ENCODE measurements around the gene DSCAM. TPM values are rescaled to one million over a fixed set of nuclear protein-coding genes. Genes with fewer than 3 reads are reported as not detected.

Gene DSCAM
- polyA plus RNA-seq, 3 donors: not detected

DNA sequence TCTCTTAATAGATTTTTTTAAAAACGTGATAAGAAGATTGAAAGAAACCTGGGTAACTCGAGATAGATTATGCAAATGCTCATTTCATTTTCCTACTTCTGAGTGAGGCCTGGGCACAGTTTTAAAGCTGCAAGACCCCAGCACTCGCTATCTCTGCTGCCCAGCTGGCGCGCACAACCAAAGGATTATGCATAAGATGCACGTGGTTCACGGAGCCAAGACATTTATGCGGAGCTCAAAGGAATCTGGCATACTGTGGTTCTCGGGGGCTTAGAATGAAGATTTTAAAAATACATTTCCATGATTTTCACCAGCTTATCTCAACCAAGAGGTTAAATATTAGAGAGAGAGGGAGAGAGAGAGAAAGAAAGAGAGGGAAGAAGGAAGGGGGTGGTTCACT is 210.9 kb downstream of the DSCAM start:
- DNase-seq: no peak
- Histone ChIP-seq H3K4me1 (ENCODE audit: control insufficient read depth in 1 of 2, insufficient read depth in 2 of 2, low read length in 2 of 2) (no peaks in the 10 kb centered on the region), H3K27ac (ENCODE audit: low read depth in 1 of 2, low read length in 2 of 2) (no peak overlapping the region), H2AFZ (ENCODE audit: insufficient read depth, low read depth, low read length, poor library complexity, severe bottlenecking) (no peak overlapping the region), H3K4me3 (replicated peaks in 1 of 3; ENCODE audit: low read depth in 2 of 3, low read length in 3 of 3) (no peak overlapping the region), H3K36me3 (replicated peaks in 1 of 2; ENCODE audit: control insufficient read depth in 1 of 2, insufficient read depth in 2 of 2, low read length in 2 of 2) (no peaks in the 10 kb centered on the region), H3K79me2 (ENCODE audit: insufficient read depth, low read length) (no peaks in the 10 kb centered on the region), H4K20me1 (ENCODE audit: insufficient read depth, low read length) (no peaks in the 10 kb centered on the region), H3K9ac (ENCODE audit: insufficient read depth, low read length, poor library complexity, severe bottlenecking) (no peak overlapping the region), H3K4me2 (replicated peaks; ENCODE audit: extremely low read depth, low read length, poor library complexity, severe bottlenecking) (no peak overlapping the region), H3K27me3 (ENCODE audit: control insufficient read depth in 2 of 2, insufficient read depth in 2 of 2, low read length in 2 of 2) (no peaks in the 10 kb centered on the region), H3K9me3 (replicated peaks in 1 of 2; ENCODE audit: control insufficient read depth in 1 of 2, insufficient read depth in 1 of 2, low read length in 2 of 2) (peaks cover 0 to 3% of the 10 kb centered on the region in 2 donors)
- H3K9me3 Mint-ChIP-seq: peaks cover 0 to 5% (median 3%) of the 10 kb centered on the region in 7 donors
- H3K27me3 Mint-ChIP-seq (ENCODE audit: low read depth in 3 of 3): peaks cover 0 to 7% (median 2%) of the 10 kb centered on the region in 3 donors
- TF ChIP-seq, protein P1, sequence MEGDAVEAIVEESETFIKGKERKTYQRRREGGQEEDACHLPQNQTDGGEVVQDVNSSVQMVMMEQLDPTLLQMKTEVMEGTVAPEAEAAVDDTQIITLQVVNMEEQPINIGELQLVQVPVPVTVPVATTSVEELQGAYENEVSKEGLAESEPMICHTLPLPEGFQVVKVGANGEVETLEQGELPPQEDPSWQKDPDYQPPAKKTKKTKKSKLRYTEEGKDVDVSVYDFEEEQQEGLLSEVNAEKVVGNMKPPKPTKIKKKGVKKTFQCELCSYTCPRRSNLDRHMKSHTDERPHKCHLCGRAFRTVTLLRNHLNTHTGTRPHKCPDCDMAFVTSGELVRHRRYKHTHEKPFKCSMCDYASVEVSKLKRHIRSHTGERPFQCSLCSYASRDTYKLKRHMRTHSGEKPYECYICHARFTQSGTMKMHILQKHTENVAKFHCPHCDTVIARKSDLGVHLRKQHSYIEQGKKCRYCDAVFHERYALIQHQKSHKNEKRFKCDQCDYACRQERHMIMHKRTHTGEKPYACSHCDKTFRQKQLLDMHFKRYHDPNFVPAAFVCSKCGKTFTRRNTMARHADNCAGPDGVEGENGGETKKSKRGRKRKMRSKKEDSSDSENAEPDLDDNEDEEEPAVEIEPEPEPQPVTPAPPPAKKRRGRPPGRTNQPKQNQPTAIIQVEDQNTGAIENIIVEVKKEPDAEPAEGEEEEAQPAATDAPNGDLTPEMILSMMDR (IDR thresholded peaks at IDR 0.05): no peak
- H3K36me3 Mint-ChIP-seq: no peaks in the 10 kb centered on the region
- no peaks in the 10 kb centered on the region for H3K4me1 Mint-ChIP-seq
- intact Hi-C loops (cut with micrococcal nuclease): no loop called here
- no peak overlapping the region for H3K27ac Mint-ChIP-seq
- WGBS (ENCODE audit: insufficient coverage): 90% methylated on average over 4 of the region's 9 CpGs
- no peak overlapping the region for H3K4me3 Mint-ChIP-seq

DNA sequence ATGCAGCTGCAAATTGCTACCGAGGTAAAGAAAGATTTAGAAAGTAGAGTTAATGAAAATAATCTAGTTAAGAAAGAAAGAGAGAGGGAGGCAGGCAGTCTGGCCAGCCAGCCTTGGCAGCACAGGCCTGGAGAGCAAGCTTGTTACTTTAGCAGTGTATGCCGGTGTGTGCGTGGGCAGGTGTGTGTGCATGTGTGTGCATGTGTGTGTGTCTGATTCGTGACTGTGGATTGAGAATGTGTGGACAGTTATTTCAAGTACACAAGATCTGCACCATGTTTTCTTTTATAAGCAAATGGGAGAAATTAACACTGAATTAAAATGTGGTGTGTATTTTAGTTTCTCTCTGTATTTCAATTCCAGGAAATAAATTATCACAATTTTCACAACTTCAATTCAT is 211.6 kb downstream of the DSCAM start:
- no peak overlapping the region for H2AFZ ChIP-seq (ENCODE audit: insufficient read depth, low read depth, low read length, poor library complexity, severe bottlenecking)
- no peak overlapping the region for H3K4me3 Mint-ChIP-seq
- H4K20me1 ChIP-seq (ENCODE audit: insufficient read depth, low read length): no peaks in the 10 kb centered on the region
- H3K36me3 Mint-ChIP-seq: no peaks in the 10 kb centered on the region
- H3K36me3 ChIP-seq (replicated peaks in 1 of 2; ENCODE audit: control insufficient read depth in 1 of 2, insufficient read depth in 2 of 2, low read length in 2 of 2): no peaks in the 10 kb centered on the region
- no peak overlapping the region for H3K9ac ChIP-seq (ENCODE audit: insufficient read depth, low read length, poor library complexity, severe bottlenecking)
- peaks cover 0 to 3% of the 10 kb centered on the region in 2 donors for H3K9me3 ChIP-seq (replicated peaks in 1 of 2; ENCODE audit: control insufficient read depth in 1 of 2, insufficient read depth in 1 of 2, low read length in 2 of 2)
- TF ChIP-seq, protein P1 (IDR thresholded peaks at IDR 0.05): no peak
- no peaks in the 10 kb centered on the region for H3K79me2 ChIP-seq (ENCODE audit: insufficient read depth, low read length)
- intact Hi-C loops (cut with micrococcal nuclease): no loop called here
- DNase-seq: no peak
- no peak overlapping the region for H3K4me2 ChIP-seq (replicated peaks; ENCODE audit: extremely low read depth, low read length, poor library complexity, severe bottlenecking)
- H3K27ac ChIP-seq (ENCODE audit: low read depth in 1 of 2, low read length in 2 of 2): no peak overlapping the region
- H3K27me3 Mint-ChIP-seq (ENCODE audit: low read depth in 3 of 3): peaks cover 0 to 7% (median 2%) of the 10 kb centered on the region in 3 donors
- no peak overlapping the region for H3K27ac Mint-ChIP-seq
- no peaks in the 10 kb centered on the region for H3K4me1 ChIP-seq (ENCODE audit: control insufficient read depth in 1 of 2, insufficient read depth in 2 of 2, low read length in 2 of 2)
- no peaks in the 10 kb centered on the region for H3K27me3 ChIP-seq (ENCODE audit: control insufficient read depth in 2 of 2, insufficient read depth in 2 of 2, low read length in 2 of 2)
- 94% methylated on average over 3 of the region's 4 CpGs for WGBS (ENCODE audit: insufficient coverage)
- no peaks in the 10 kb centered on the region for H3K4me1 Mint-ChIP-seq
- H3K9me3 Mint-ChIP-seq: peaks cover 0 to 6% (median 3%) of the 10 kb centered on the region in 7 donors
- no peak overlapping the region for H3K4me3 ChIP-seq (replicated peaks in 1 of 3; ENCODE audit: low read depth in 2 of 3, low read length in 3 of 3)
